ENCODE data around the gene FNIP2. TPM values are rescaled to one million over a fixed set of nuclear protein-coding genes. Genes with fewer than 3 reads are reported as not detected.

Gene FNIP2
- total and polyA plus RNA-seq, 2 donors (not counting 1 experiment from before 2014, with no cell fraction given) = 0.03 to 0.17 TPM

- Histone ChIP-seq H3K9me3 (ENCODE audit: control extremely low read depth in 1 of 3, control insufficient read depth in 2 of 3, insufficient read depth in 1 of 3, low read length in 2 of 3) (peaks cover 0 to 9% (median 5%) of the 10 kb centered on the region in 3 donors), H3K27ac (ENCODE audit: low read length in 2 of 2) (no peak overlapping the region), H3K4me2 (replicated peaks; ENCODE audit: low read depth, low read length, poor library complexity, severe bottlenecking) (no peak overlapping the region), H3K27me3 (replicated peaks in 1 of 4; ENCODE audit: control extremely low read depth in 1 of 4, control insufficient read depth in 3 of 4, insufficient read depth in 4 of 4, low read length in 3 of 4) (peaks cover 10 to 66% (median 62%) of the 10 kb centered on the region in 4 experiments), H2AFZ (ENCODE audit: insufficient read depth, low read depth, low read length, poor library complexity, severe bottlenecking) (no peak overlapping the region), H3K4me1 (ENCODE audit: control insufficient read depth in 2 of 2, insufficient read depth in 2 of 2, low read length in 2 of 2) (peaks cover 20 to 26% of the 10 kb centered on the region in 2 donors), H4K20me1 (ENCODE audit: control insufficient read depth, insufficient read depth, low read length, poor library complexity, severe bottlenecking) (no peaks in the 10 kb centered on the region), H3K4me3 (ENCODE audit: control extremely low read depth in 1 of 5, extremely low read depth in 1 of 5, insufficient read depth in 1 of 5, low read depth in 2 of 5, low read length in 4 of 5) (no peak overlapping the region), H3K9ac (ENCODE audit: low read length) (no peak overlapping the region), H3K36me3 (replicated peaks in 1 of 2; ENCODE audit: control extremely low read depth in 1 of 2, control insufficient read depth in 1 of 2, extremely low read depth in 1 of 2, insufficient read depth in 2 of 2, low read length in 1 of 2) (no peaks in the 10 kb centered on the region), H3K79me2 (ENCODE audit: control insufficient read depth, insufficient read depth, low read length) (no peaks in the 10 kb centered on the region)
- ChIA-PET CTCF (no interaction called here), POLR2A (no interaction called here)
- TF ChIP-seq CTCF (IDR thresholded peaks at IDR 0.05) = no peak
- no peak for TF ChIP-seq EZH2 (IDR thresholded peaks at IDR 0.05; ENCODE audit: borderline replicate concordance, insufficient read depth, low read depth, low read length, poor library complexity, severe bottlenecking)
- H3K4me3 Mint-ChIP-seq = no peak overlapping the region
- no peak overlapping the region for H3K27ac Mint-ChIP-seq
- peaks cover 73% of the 10 kb centered on the region for H3K27me3 Mint-ChIP-seq
- intact Hi-C loops (cut with micrococcal nuclease) = no loop called here
- peaks cover 22% of the 10 kb centered on the region for H3K4me1 Mint-ChIP-seq
- no CpG with 5 or more reads among the region's 3 CpGs for WGBS (ENCODE audit: insufficient coverage)
- no peak for ATAC-seq (ENCODE audit: low read depth)
- DNase-seq = no peak
- no peaks in the 10 kb centered on the region for H3K9me3 Mint-ChIP-seq (ENCODE audit: insufficient read depth)
These were observed 45.4 kb downstream of the FNIP2 start for GRCh38 chr4:158814207-158814606.

- peaks cover 0 to 9% (median 4%) of the 10 kb centered on the region in 3 donors for H3K9me3 ChIP-seq (ENCODE audit: control extremely low read depth in 1 of 3, control insufficient read depth in 2 of 3, insufficient read depth in 1 of 3, low read length in 2 of 3)
- no peak for TF ChIP-seq CTCF (IDR thresholded peaks at IDR 0.05)
- no peak for TF ChIP-seq EZH2 (IDR thresholded peaks at IDR 0.05; ENCODE audit: borderline replicate concordance, insufficient read depth, low read depth, low read length, poor library complexity, severe bottlenecking)
- H3K4me1 Mint-ChIP-seq = peaks cover 17% of the 10 kb centered on the region
- intact Hi-C loops (cut with micrococcal nuclease) = no loop called here
- H3K27ac Mint-ChIP-seq = no peak overlapping the region
- H3K79me2 ChIP-seq (ENCODE audit: control insufficient read depth, insufficient read depth, low read length) = no peaks in the 10 kb centered on the region
- no peaks in the 10 kb centered on the region for H3K36me3 ChIP-seq (replicated peaks in 1 of 2; ENCODE audit: control extremely low read depth in 1 of 2, control insufficient read depth in 1 of 2, extremely low read depth in 1 of 2, insufficient read depth in 2 of 2, low read length in 1 of 2)
- H3K9ac ChIP-seq (ENCODE audit: low read length) = no peak overlapping the region
- no peak overlapping the region for H3K4me3 Mint-ChIP-seq
- POLR2A ChIA-PET = interaction anchor here (0.6 kb wide), 1 partner anchor 9 kb away, joined by 4 read pairs; no protein-coding TSS in a partner anchor
- DNase-seq (no peak), ATAC-seq (ENCODE audit: low read depth) (no peak)
- CTCF ChIA-PET = no interaction called here
- H3K4me1 ChIP-seq (ENCODE audit: control insufficient read depth in 2 of 2, insufficient read depth in 2 of 2, low read length in 2 of 2) = peaks cover 19 to 23% of the 10 kb centered on the region in 2 donors
- H3K27ac ChIP-seq (ENCODE audit: low read length in 2 of 2) = no peak overlapping the region
- no peak overlapping the region for H3K4me3 ChIP-seq (ENCODE audit: control extremely low read depth in 1 of 5, extremely low read depth in 1 of 5, insufficient read depth in 1 of 5, low read depth in 2 of 5, low read length in 4 of 5)
- no peak overlapping the region for H3K4me2 ChIP-seq (replicated peaks; ENCODE audit: low read depth, low read length, poor library complexity, severe bottlenecking)
- H4K20me1 ChIP-seq (ENCODE audit: control insufficient read depth, insufficient read depth, low read length, poor library complexity, severe bottlenecking) = no peaks in the 10 kb centered on the region
- H3K27me3 Mint-ChIP-seq = peaks cover 74% of the 10 kb centered on the region
- peaks cover 10 to 69% (median 66%) of the 10 kb centered on the region in 4 experiments for H3K27me3 ChIP-seq (replicated peaks in 1 of 4; ENCODE audit: control extremely low read depth in 1 of 4, control insufficient read depth in 3 of 4, insufficient read depth in 4 of 4, low read length in 3 of 4)
- H3K9me3 Mint-ChIP-seq (ENCODE audit: insufficient read depth) = no peaks in the 10 kb centered on the region
- no CpG with 5 or more reads among the region's 3 CpGs for WGBS (ENCODE audit: insufficient coverage)
- no peak overlapping the region for H2AFZ ChIP-seq (ENCODE audit: insufficient read depth, low read depth, low read length, poor library complexity, severe bottlenecking)
These were observed 46.0 kb downstream of the FNIP2 start for GRCh38 chr4:158814636-158815330.
